HL-60 (cell line): ENCODE results near the gene BRAF.

Experiments
- TF ChIP-seq, protein P1 (sequence below): IDR thresholded peaks from one replicate; pipeline ENCODE4 v1.5.1; 2011; ENCODE audit warnings: low read length, control low read depth, inconsistent platforms; ENCODE audit not compliant: insufficient read depth
- TF ChIP-seq, protein P2 (sequence below): IDR thresholded peaks from 2 replicates; pipeline ENCODE4 v1.6.1; 2012; ENCODE audit warnings: low read depth; ENCODE audit not compliant: insufficient replicate concordance

DNA sequence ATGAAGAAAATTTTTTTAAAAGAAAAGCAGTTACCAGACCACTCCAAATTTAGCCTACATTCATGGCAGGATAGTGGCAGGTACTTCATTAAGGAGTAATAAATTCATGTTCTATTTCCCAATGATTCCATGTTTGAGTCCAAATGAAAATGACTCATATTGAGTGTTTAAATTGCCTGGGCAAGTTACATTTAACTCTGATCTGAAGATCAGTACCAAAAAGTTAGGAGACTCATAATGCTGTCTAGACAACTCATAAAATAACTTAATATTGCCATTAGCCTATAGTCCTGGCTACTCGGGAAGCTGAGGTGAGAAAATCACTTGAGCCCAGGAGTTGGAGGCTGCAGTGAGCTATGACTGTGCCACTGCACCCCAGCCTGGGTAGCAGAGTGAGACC, 13.0 kb downstream of the BRAF start:
- TF ChIP-seq, protein P1, sequence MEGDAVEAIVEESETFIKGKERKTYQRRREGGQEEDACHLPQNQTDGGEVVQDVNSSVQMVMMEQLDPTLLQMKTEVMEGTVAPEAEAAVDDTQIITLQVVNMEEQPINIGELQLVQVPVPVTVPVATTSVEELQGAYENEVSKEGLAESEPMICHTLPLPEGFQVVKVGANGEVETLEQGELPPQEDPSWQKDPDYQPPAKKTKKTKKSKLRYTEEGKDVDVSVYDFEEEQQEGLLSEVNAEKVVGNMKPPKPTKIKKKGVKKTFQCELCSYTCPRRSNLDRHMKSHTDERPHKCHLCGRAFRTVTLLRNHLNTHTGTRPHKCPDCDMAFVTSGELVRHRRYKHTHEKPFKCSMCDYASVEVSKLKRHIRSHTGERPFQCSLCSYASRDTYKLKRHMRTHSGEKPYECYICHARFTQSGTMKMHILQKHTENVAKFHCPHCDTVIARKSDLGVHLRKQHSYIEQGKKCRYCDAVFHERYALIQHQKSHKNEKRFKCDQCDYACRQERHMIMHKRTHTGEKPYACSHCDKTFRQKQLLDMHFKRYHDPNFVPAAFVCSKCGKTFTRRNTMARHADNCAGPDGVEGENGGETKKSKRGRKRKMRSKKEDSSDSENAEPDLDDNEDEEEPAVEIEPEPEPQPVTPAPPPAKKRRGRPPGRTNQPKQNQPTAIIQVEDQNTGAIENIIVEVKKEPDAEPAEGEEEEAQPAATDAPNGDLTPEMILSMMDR, result no peak
- TF ChIP-seq, protein P2, sequence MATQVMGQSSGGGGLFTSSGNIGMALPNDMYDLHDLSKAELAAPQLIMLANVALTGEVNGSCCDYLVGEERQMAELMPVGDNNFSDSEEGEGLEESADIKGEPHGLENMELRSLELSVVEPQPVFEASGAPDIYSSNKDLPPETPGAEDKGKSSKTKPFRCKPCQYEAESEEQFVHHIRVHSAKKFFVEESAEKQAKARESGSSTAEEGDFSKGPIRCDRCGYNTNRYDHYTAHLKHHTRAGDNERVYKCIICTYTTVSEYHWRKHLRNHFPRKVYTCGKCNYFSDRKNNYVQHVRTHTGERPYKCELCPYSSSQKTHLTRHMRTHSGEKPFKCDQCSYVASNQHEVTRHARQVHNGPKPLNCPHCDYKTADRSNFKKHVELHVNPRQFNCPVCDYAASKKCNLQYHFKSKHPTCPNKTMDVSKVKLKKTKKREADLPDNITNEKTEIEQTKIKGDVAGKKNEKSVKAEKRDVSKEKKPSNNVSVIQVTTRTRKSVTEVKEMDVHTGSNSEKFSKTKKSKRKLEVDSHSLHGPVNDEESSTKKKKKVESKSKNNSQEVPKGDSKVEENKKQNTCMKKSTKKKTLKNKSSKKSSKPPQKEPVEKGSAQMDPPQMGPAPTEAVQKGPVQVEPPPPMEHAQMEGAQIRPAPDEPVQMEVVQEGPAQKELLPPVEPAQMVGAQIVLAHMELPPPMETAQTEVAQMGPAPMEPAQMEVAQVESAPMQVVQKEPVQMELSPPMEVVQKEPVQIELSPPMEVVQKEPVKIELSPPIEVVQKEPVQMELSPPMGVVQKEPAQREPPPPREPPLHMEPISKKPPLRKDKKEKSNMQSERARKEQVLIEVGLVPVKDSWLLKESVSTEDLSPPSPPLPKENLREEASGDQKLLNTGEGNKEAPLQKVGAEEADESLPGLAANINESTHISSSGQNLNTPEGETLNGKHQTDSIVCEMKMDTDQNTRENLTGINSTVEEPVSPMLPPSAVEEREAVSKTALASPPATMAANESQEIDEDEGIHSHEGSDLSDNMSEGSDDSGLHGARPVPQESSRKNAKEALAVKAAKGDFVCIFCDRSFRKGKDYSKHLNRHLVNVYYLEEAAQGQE, result no peak
